Measurements from ENCODE around the gene KCNC3. TPM values are rescaled to one million over a fixed set of nuclear protein-coding genes. Genes with fewer than 3 reads are reported as not detected.

The KCNC3 gene
- total and polyA plus RNA-seq, 10 of the 15 experiments (the other 5 are each of a cell fraction or from before 2014, with no cell fraction given), result 0.08 to 3.8 (median 0.44) TPM; not detected in 2

DNA sequence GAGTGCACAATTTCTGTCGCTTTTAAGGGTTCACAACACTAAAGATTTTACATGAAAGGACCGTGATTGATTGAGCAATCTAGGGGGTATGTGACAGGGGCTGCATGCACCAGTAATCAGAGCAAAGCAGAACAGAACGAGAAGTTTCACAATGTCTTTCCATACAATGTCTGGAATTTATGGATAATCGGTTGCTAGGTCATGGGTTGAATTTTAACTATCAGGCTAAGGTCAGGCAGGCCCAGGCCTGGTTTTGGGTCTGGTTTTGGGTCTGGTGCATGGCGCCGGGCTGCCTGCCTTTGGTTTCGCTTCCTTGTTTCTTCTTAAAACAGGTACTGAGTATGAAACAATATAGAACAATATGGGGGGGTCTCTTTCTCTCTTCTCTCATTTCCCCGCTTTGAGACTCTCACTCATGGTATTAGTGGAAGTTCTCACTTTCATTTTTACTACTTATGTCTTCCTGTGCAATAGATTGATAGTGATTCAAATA, 18.0 kb upstream of the KCNC3 start (continued):
- 0 out of 2 replicates have a peak, but pooled peaks have one; percentile 14 for TF ChIP-seq TCF12 (IDR thresholded peaks at IDR 0.05; ENCODE audit: low read depth, low read length)
- peak; percentile 96 for TF ChIP-seq NFIC (IDR thresholded peaks at IDR 0.05; ENCODE audit: low read depth, low read length)
- peak; percentile 96 for TF ChIP-seq DPF2 (IDR thresholded peaks at IDR 0.05)
- TF ChIP-seq MEF2A (IDR thresholded peaks at IDR 0.05; ENCODE audit: insufficient read depth, low read depth, low read length), result peak; percentile 73
- peak; percentile 93 for TF ChIP-seq IRF4 (IDR thresholded peaks at IDR 0.05; ENCODE audit: low read depth, low read length)
- TF ChIP-seq TBL1XR1 (IDR thresholded peaks at IDR 0.05; ENCODE audit: low read depth, low read length), result peak; percentile 62; the same call in 1 of the 2 replicates
- TF ChIP-seq NR2F1 (conservative IDR thresholded peaks at IDR 0.05), result peak; percentile 86
- TF ChIP-seq EED (IDR thresholded peaks at IDR 0.05; ENCODE audit: low read depth), result peak; percentile 84

DNA sequence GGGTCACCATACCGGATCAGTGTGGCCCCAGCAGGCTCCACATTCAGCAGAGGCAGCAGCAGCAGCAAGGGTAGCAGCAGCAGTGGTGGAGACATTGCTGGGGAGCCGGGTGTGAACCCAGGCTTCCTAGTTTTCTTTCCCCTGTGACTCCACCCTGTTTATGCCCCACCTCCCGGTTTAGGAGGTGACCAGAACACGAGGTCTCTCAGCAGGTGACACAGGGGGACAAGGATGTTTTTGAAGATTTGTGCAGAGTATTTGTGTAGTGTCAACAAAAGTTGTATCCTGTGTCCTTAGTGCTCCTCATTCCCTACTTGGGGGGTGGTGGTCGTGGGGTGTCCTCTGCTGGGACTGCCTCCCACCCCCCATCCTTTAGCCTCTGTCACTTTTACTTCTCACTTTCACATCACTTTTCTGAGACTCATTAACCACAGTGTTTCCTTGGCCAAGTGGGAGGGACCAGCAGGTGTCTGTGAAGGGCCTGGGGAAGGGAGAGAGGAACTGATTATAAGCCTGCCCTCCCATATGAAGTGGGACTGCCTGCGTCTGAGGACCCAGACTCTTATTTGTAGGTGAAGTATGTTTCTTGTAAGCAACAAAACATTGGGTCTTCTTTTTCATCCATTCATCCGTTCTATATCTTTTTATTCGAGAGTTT, 15.6 kb upstream of the KCNC3 start:
- Histone ChIP-seq H2AFZ (ENCODE audit: control insufficient read depth, low read depth, low read length) (peak overlapping the region; percentile 36; the same call in 1 of the 2 replicates), H3K9ac (ENCODE audit: control insufficient read depth, insufficient read depth, low read length) (peak overlapping the region; percentile 84), H4K20me1 (ENCODE audit: control insufficient read depth, insufficient read depth) (no peaks in the 10 kb centered on the region), H3K27me3 (replicated peaks in 1 of 2; ENCODE audit: control insufficient read depth in 2 of 2, insufficient read depth in 2 of 2, low read length in 1 of 2) (no peaks in the 10 kb centered on the region), H3K27ac (ENCODE audit: control insufficient read depth, insufficient read depth) (peak overlapping the region; percentile 95), H3K36me3 (ENCODE audit: control insufficient read depth in 2 of 2, insufficient read depth in 2 of 2, low read length in 1 of 2) (peaks cover 0 to 2% of the 10 kb centered on the region in 2 experiments; a peak in 1 of 4 replicates), H3K4me3 (peak overlapping the region; percentile 90), H3K4me2 (ENCODE audit: control insufficient read depth, insufficient read depth) (peak overlapping the region; percentile 19), H3K79me2 (ENCODE audit: control insufficient read depth, insufficient read depth, low read length) (peaks cover 34% of the 10 kb centered on the region), H3K9me3 (replicated peaks; ENCODE audit: control insufficient read depth, insufficient read depth, low read length) (peaks cover 7% of the 10 kb centered on the region; the same call in 2 of the 3 replicates), H3K4me1 (ENCODE audit: control insufficient read depth, insufficient read depth, low read length) (peaks cover 39% of the 10 kb centered on the region)
- ChIA-PET RAD21 (ENCODE audit: unreplicated experiment) (interaction anchor here (1.0 to 4.6 kb wide), 6 partner anchors 12 to 71 kb away, joined by 3 to 28 read pairs (median 5); partner anchors contain the start of gene KCNC3), SMC1A (ENCODE audit: uncharacterized antibody, unreplicated experiment) (interaction anchor here (0.9 to 6.9 kb wide), 4 partner anchors 12 to 433 kb away, joined by 3 to 49 read pairs (median 4); no protein-coding TSS in a partner anchor), POLR2A (interaction anchor here (0.8 to 5.8 kb wide), 8 partner anchors 9 to 74 kb away, joined by 3 to 38 read pairs (median 5); partner anchors contain the start of genes KCNC3 and SPIB), CTCF (interaction anchor here (0.6 to 5.5 kb wide), 7 partner anchors 9 to 92 kb away, joined by 3 to 29 read pairs (median 6); partner anchors contain the start of gene NAPSA)
- peak; percentile 90 for DNase-seq (ENCODE audit: low read depth, low spot score)
- peak; percentile 87 for FAIRE-seq
- intact Hi-C loops (cut with micrococcal nuclease; ENCODE audit: unreplicated experiment) (loop anchor here (5.0 kb wide), 1 partner anchor 88 kb away; the partner anchor contains the start of gene MYBPC2), in situ Hi-C loops (cut with MboI) (loop anchor here (25.0 kb wide), 1 partner anchor 1018 kb away; the partner anchor contains the start of genes CLDND2, ETFB and NKG7)
- peak; percentile 63 for ATAC-seq
- WGBS (ENCODE audit: insufficient coverage, insufficient replicate concordance, low lambda C conversion rate, missing lambda C conversion rate), result 5% methylated on average over 8 of the region's 8 CpGs
- no TSS peak for BruUV-seq (replicated peaks)
- TF ChIP-seq SIN3A (IDR thresholded peaks at IDR 0.05; ENCODE audit: low read depth, low read length) (no peak), WRNIP1 (IDR thresholded peaks at IDR 0.05; ENCODE audit: borderline replicate concordance, low read depth, low read length) (no peak), NFYB (IDR thresholded peaks at IDR 0.05; ENCODE audit: insufficient read depth, low read depth, low read length) (no peak), CREB1 (IDR thresholded peaks at IDR 0.05; ENCODE audit: low read depth) (peak; percentile 53), TCF7 (IDR thresholded peaks at IDR 0.05; ENCODE audit: borderline replicate concordance) (no peak), CBX3 (IDR thresholded peaks at IDR 0.05; ENCODE audit: borderline replicate concordance, low read depth) (no peak), SP1 (IDR thresholded peaks at IDR 0.05; ENCODE audit: low read depth, low read length) (peak; percentile 56)
- TF ChIP-seq, protein P1, sequence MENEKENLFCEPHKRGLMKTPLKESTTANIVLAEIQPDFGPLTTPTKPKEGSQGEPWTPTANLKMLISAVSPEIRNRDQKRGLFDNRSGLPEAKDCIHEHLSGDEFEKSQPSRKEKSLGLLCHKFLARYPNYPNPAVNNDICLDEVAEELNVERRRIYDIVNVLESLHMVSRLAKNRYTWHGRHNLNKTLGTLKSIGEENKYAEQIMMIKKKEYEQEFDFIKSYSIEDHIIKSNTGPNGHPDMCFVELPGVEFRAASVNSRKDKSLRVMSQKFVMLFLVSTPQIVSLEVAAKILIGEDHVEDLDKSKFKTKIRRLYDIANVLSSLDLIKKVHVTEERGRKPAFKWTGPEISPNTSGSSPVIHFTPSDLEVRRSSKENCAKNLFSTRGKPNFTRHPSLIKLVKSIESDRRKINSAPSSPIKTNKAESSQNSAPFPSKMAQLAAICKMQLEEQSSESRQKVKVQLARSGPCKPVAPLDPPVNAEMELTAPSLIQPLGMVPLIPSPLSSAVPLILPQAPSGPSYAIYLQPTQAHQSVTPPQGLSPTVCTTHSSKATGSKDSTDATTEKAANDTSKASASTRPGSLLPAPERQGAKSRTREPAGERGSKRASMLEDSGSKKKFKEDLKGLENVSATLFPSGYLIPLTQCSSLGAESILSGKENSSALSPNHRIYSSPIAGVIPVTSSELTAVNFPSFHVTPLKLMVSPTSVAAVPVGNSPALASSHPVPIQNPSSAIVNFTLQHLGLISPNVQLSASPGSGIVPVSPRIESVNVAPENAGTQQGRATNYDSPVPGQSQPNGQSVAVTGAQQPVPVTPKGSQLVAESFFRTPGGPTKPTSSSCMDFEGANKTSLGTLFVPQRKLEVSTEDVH (IDR thresholded peaks at IDR 0.05; ENCODE audit: low read depth, partially characterized antibody), result no peak
- TF ChIP-seq, protein P2, sequence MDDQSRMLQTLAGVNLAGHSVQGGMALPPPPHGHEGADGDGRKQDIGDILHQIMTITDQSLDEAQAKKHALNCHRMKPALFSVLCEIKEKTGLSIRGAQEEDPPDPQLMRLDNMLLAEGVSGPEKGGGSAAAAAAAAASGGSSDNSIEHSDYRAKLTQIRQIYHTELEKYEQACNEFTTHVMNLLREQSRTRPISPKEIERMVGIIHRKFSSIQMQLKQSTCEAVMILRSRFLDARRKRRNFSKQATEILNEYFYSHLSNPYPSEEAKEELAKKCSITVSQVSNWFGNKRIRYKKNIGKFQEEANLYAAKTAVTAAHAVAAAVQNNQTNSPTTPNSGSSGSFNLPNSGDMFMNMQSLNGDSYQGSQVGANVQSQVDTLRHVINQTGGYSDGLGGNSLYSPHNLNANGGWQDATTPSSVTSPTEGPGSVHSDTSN (IDR thresholded peaks at IDR 0.05; ENCODE audit: insufficient replicate concordance, low read depth, low read length), result no peak
- TF ChIP-seq, protein P3, sequence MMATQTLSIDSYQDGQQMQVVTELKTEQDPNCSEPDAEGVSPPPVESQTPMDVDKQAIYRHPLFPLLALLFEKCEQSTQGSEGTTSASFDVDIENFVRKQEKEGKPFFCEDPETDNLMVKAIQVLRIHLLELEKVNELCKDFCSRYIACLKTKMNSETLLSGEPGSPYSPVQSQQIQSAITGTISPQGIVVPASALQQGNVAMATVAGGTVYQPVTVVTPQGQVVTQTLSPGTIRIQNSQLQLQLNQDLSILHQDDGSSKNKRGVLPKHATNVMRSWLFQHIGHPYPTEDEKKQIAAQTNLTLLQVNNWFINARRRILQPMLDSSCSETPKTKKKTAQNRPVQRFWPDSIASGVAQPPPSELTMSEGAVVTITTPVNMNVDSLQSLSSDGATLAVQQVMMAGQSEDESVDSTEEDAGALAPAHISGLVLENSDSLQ (IDR thresholded peaks at IDR 0.05), result peak; percentile 68
